IMR-90 (cell line): ENCODE results near the gene SPDEF. TPM values are rescaled to one million over a fixed set of nuclear protein-coding genes. Genes with fewer than 3 reads are reported as not detected.

Source experiments
- ATAC-seq: fragments of 200-7000 bp; cut with Tn5 transposase; 2 replicates; pipeline ENCODE4 v1.9.1; 2020; ENCODE audit warnings: low read depth, mild to moderate bottlenecking, moderate library complexity
- BruUV-seq: library from RNA; stranded (reverse); fragments of 400-500 nt; replicated peaks from 2 replicates; lab custom pipeline; 2021; lab: Mats Ljungman, UMichigan
- CTCF ChIA-PET: fragments of 300-600 bp; formaldehyde crosslinking; extraction: SDS; loops from one replicate; lab custom pipeline; 2021; ENCODE audit warnings: antibody characterized with exemption; lab: Yijun Ruan, JAX
- POLR2A ChIA-PET: fragments of 300-600 bp; sonication (Branson Sonifier 250); formaldehyde crosslinking; loops from one replicate; lab custom pipeline; 2022; ENCODE audit warnings: antibody characterized with exemption; ENCODE audit not compliant: unreplicated experiment; lab: Charles Lee
- DNase-seq: peaks from one replicate; pipeline ENCODE4 v3.0.0; 2013
- H2AFZ ChIP-seq: replicated peaks from 2 replicates; pipeline ENCODE3; 2013; ENCODE audit warnings: low read length, mild to moderate bottlenecking; ENCODE audit not compliant: poor library complexity
- H2AK5ac ChIP-seq: 2 replicates; pipeline ENCODE4 v1.6.1; 2013; ENCODE audit warnings: low read depth, low read length, inconsistent platforms
- H2AK9ac ChIP-seq: replicated peaks from 2 replicates; pipeline ENCODE3; 2013; ENCODE audit warnings: mild to moderate bottlenecking, low read depth, low read length, moderate library complexity; ENCODE audit not compliant: poor library complexity
- H2BK120ac ChIP-seq: 2 replicates; pipeline ENCODE4 v1.6.1; 2013; ENCODE audit warnings: low read depth, low read length, inconsistent platforms
- H2BK15ac ChIP-seq: 3 replicates; pipeline ENCODE4 v1.6.1; 2013; ENCODE audit warnings: low read depth, low read length, inconsistent platforms
- H2BK20ac ChIP-seq: 2 replicates; pipeline ENCODE4 v1.6.1; 2013; ENCODE audit warnings: low read depth, mild to moderate bottlenecking, inconsistent platforms, low read length, moderate library complexity
- H2BK5ac ChIP-seq: 2 replicates; pipeline ENCODE4 v1.6.1; 2013; ENCODE audit warnings: mild to moderate bottlenecking, low read depth, low read length, inconsistent platforms; ENCODE audit not compliant: poor library complexity, severe bottlenecking
- H3K14ac ChIP-seq: replicated peaks from 2 replicates; pipeline ENCODE4 v1.6.1; 2013; ENCODE audit warnings: low read depth, low read length, inconsistent platforms
- H3K18ac ChIP-seq: 2 replicates; pipeline ENCODE4 v1.6.1; 2013; ENCODE audit warnings: low read depth, low read length, control low read depth
- H3K23ac ChIP-seq: 2 replicates; pipeline ENCODE4 v1.6.1; 2013; ENCODE audit warnings: low read depth, low read length, inconsistent platforms
- H3K27ac ChIP-seq: 2 replicates; pipeline ENCODE4 v1.5.1; 2013; ENCODE audit warnings: mild to moderate bottlenecking, control low read depth, low read length; ENCODE audit not compliant: insufficient read depth
- H3K27me3 ChIP-seq: 2 replicates; pipeline ENCODE4 v1.6.1; 2013; ENCODE audit warnings: low read length; ENCODE audit not compliant: control insufficient read depth, insufficient read depth
- H3K36me3 ChIP-seq: 2 replicates; pipeline ENCODE4 v1.6.1; 2013; ENCODE audit warnings: low read length, mixed read lengths; ENCODE audit not compliant: control insufficient read depth, insufficient read depth
- H3K4ac ChIP-seq: 2 replicates; pipeline ENCODE4 v1.6.1; 2013; ENCODE audit warnings: low read depth, low read length, inconsistent platforms
- H3K4me1 ChIP-seq: 2 replicates; pipeline ENCODE4 v1.6.1; 2013; ENCODE audit warnings: low read length, mixed read lengths; ENCODE audit not compliant: control insufficient read depth, insufficient read depth
- H3K4me2 ChIP-seq: 2 replicates; pipeline ENCODE4 v1.6.1; 2013; ENCODE audit warnings: low read depth, mild to moderate bottlenecking, control low read depth, low read length, moderate library complexity
- H3K4me3 ChIP-seq: 2 replicates; pipeline ENCODE4 v1.5.1; 2013; ENCODE audit warnings: low read depth, mild to moderate bottlenecking, control low read depth, low read length, moderate library complexity; ENCODE audit not compliant: insufficient read depth
- H3K56ac ChIP-seq: 2 replicates; pipeline ENCODE4 v1.6.1; 2013; ENCODE audit warnings: low read length, inconsistent platforms; ENCODE audit not compliant: insufficient read depth; ENCODE audit errors: extremely low read depth
- H3K79me1 ChIP-seq, 2 experiments: 2 replicates each; pipeline ENCODE4 v1.6.1; 2013; ENCODE audit warnings: low read length in 2 of 2, inconsistent platforms in 1 of 2, low read depth in 1 of 2
- H3K9ac ChIP-seq: 2 replicates; pipeline ENCODE4 v1.6.1; 2013; ENCODE audit warnings: low read depth, low read length, control low read depth
- H3K9me1 ChIP-seq: 2 replicates; pipeline ENCODE4 v1.6.1; 2013; ENCODE audit warnings: low read length, inconsistent platforms; ENCODE audit not compliant: insufficient read depth
- H3K9me3 ChIP-seq: 2 replicates; pipeline ENCODE4 v1.6.1; 2013; ENCODE audit warnings: low read length; ENCODE audit not compliant: control insufficient read depth, insufficient read depth
- H4K20me1 ChIP-seq: 2 replicates; pipeline ENCODE4 v1.6.1; 2013; ENCODE audit warnings: low read length, inconsistent platforms; ENCODE audit not compliant: insufficient read depth
- H4K5ac ChIP-seq: 2 replicates; pipeline ENCODE4 v1.6.1; 2013; ENCODE audit warnings: mild to moderate bottlenecking, low read depth, low read length, control low read depth
- H4K8ac ChIP-seq, 2 experiments: 2 replicates each; pipeline ENCODE4 v1.6.1; 2013; ENCODE audit warnings: low read depth in 2 of 2, low read length in 2 of 2, control low read depth in 1 of 2, inconsistent platforms in 1 of 2
- H4K91ac ChIP-seq: 2 replicates; pipeline ENCODE4 v1.6.1; 2013; ENCODE audit warnings: low read depth, low read length, inconsistent platforms; ENCODE audit not compliant: insufficient read depth
- MXI1 ChIP-seq: IDR thresholded peaks from 2 replicates; pipeline ENCODE4 v1.6.1; 2012; ENCODE audit warnings: low read depth, mild to moderate bottlenecking, low read length, moderate library complexity, borderline replicate concordance
- WGBS, 2 experiments: methylation state at CpG; one replicate each; pipeline versions ENCODE4 v1.1.5 to v1.1.7; 2013; ENCODE audit warnings: missing lambda C conversion rate in 2 of 2; ENCODE audit not compliant: insufficient read length in 1 of 2; ENCODE audit errors: extremely low coverage in 2 of 2; 5-methylcytosine and 5-hydroxymethylcytosine counted together
- dilution Hi-C: fragments of 300-500 bp; cut with HindIII; formaldehyde crosslinking; loops from one replicate; pipeline ENCODE4 v1.14.3; 2018; ENCODE audit warnings: low sequenced_read_pairs; ENCODE audit not compliant: unreplicated experiment
- in situ Hi-C: fragments of 300-500 bp; cut with MboI; formaldehyde crosslinking; loops from 3 replicates; pipeline ENCODE4 v1.14.3; 2019; ENCODE audit warnings: low sequenced_read_pairs, inconsistent platforms, mixed read lengths
- intact Hi-C: fragments of 100-400 bp; cut with micrococcal nuclease; formaldehyde crosslinking; loops from 2 replicates; pipeline ENCODE4 v1.10.0; 2022
- polyA plus RNA-seq, 3 experiments: library from polyadenylated mRNA; depleted of rRNA; stranded (reverse); fragments of >200 nt; gene quantifications; 2 replicates each; pipeline ENCODE4 v1.2.3, GENCODE V29; 2012; ENCODE audit warnings: low replicate concordance in 1 of 3
- total RNA-seq: library from RNA; depleted of rRNA; stranded (reverse); fragments of >200 nt; gene quantifications from 2 replicates; pipeline ENCODE4 v1.2.3, GENCODE V29; 2012

The SPDEF gene
- total and polyA plus RNA-seq, 2 of the 4 experiments (the other 2 are of a cell fraction): 0.05 TPM; not detected in 1

DNA sequence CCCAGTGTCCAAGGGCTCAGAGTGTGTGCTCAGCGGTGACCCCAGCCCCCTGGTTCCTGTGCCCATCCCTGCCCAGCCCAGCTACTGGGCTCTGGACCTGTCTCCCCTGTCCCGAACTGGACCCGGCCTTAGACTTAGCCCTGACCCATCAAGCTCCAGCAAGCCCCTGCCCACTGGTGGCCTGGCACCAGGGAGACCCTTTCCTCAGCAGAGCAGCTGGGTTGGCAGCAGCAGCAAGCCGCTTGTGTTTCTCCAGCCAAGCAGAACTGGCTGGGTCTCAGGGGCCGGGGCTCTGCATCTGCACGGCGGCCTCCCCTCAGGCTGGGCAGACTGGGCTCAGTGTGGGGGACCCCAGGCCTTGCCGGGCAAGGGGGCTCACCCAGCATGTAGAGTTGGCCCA, 801 bp downstream of the SPDEF start:
- Histone ChIP-seq H2AK5ac (no peak overlapping the region), H3K18ac (no peak overlapping the region), H2BK20ac (no peak overlapping the region), H3K23ac (no peak overlapping the region), H3K36me3 (no peaks in the 10 kb centered on the region), H2BK120ac (no peak overlapping the region), H4K20me1 (no peaks in the 10 kb centered on the region), H3K79me1 (no peaks in the 10 kb centered on the region), H4K8ac (no peak overlapping the region), H3K9me3 (peaks cover 4% of the 10 kb centered on the region; the same call in 1 of the 2 replicates), H3K27me3 (peaks cover 13% of the 10 kb centered on the region), H3K4me3 (no peak overlapping the region), H3K4me2 (no peak overlapping the region), H3K14ac (no peak overlapping the region), H2AK9ac (no peak overlapping the region), H2AFZ (no peak overlapping the region), H2BK15ac (no peak overlapping the region), H3K27ac (no peak overlapping the region), H3K4ac (no peak overlapping the region), H4K5ac (no peak overlapping the region), H3K4me1 (peaks cover under 1% of the 10 kb centered on the region), H3K56ac (no peak overlapping the region), H3K9ac (no peak overlapping the region), H3K9me1 (peaks cover 2% of the 10 kb centered on the region; the same call in 1 of the 2 replicates), H2BK5ac (no peak overlapping the region), H4K91ac (no peak overlapping the region)
- WGBS, 2 experiments: 88% methylated on average over 1 of the region's 8 CpGs; no CpG with 5 or more reads in 1 of the 2 experiments
- in situ Hi-C loops: no loop called here
- DNase-seq (no peak), ATAC-seq (no peak)
- CTCF ChIA-PET: no interaction called here
- intact Hi-C loops: no loop called here
- TF ChIP-seq MXI1: no peak
- no TSS peak for BruUV-seq
- POLR2A ChIA-PET: no interaction called here
- dilution Hi-C loops: no loop called here
